Measurements from ENCODE around the gene STK26.

DNA sequence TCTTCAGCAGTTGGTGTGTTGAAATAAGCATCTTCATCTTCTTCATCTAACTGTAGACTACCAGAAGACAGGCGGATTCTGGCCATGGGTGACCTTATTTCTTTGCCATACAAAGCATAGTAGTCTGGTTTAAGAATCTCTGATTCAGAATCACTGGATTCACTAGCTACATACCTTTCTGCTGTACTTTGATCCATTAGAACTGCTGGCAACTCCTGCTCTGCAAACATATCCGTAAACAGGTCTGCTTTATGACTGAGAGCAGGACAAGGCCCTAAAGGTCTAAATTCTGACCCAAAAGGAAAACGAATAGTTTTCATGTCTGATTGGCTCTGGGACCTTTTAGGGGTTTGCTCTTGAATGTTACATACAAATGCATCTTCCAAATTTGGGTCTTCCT is 54.8 kb downstream of the STK26 start:
- TF ChIP-seq ZNF274 (IDR thresholded peaks at IDR 0.05; ENCODE audit: low read depth, low read length) (no peak), YY1 (IDR thresholded peaks at IDR 0.05; ENCODE audit: insufficient read depth, insufficient read length) (no peak), SUZ12 (IDR thresholded peaks at IDR 0.05; ENCODE audit: extremely low read depth, insufficient read depth, insufficient read length) (no peak)
